HG02798 (cell line): Measurements from ENCODE around the gene ICAM1.
"Not testable (repeated sequence)": the region's sequence is repeated elsewhere in the genome, so short reads cannot be mapped to it uniquely, and the experiment has no call there.

Source experiments
- ATAC-seq: cut with Tn5 transposase; IDR thresholded peaks from one replicate; pipeline ENCODE4 v1.9.1; 2021; ENCODE audit warnings: mild to moderate bottlenecking; ENCODE audit not compliant: unreplicated experiment, poor library complexity

The ICAM1 gene

GRCh38 chr19:10238172-10238783, 32.6 kb upstream of the ICAM1 start:
- ATAC-seq = no peak

- not testable (repeated sequence) for ATAC-seq
Measured at GRCh38 chr19:10241826-10242449, 29.0 kb upstream of the ICAM1 start.

- no peak for ATAC-seq
Measured at GRCh38 chr19:10243606-10244005, 27.3 kb upstream of the ICAM1 start.

- no peak for ATAC-seq
Measured at GRCh38 chr19:10245189-10245939, 25.6 kb upstream of the ICAM1 start.

- ATAC-seq = no peak
Measured at GRCh38 chr19:10246511-10246910, 24.4 kb upstream of the ICAM1 start.

- peak; percentile 89 for ATAC-seq
Measured at GRCh38 chr19:10251792-10252694, 18.9 kb upstream of the ICAM1 start, which contains the start of gene MRPL4. MRPL4 (plus strand) TSS chr19:10252214; CDS start chr19:10252254, 40 bp downstream.

- ATAC-seq = no peak
Measured at GRCh38 chr19:10252707-10253106, 18.2 kb upstream of the ICAM1 start.

GRCh38 chr19:10254244-10254643, 16.7 kb upstream of the ICAM1 start:
- ATAC-seq = no peak

- no peak for ATAC-seq
Measured at GRCh38 chr19:10255358-10255757, 15.6 kb upstream of the ICAM1 start.

GRCh38 chr19:10256551-10256950, 14.4 kb upstream of the ICAM1 start:
- ATAC-seq = no peak

GRCh38 chr19:10256970-10257615, 13.8 kb upstream of the ICAM1 start:
- no peak for ATAC-seq

- no peak for ATAC-seq
Measured at GRCh38 chr19:10258080-10258710, 12.7 kb upstream of the ICAM1 start.

- no peak for ATAC-seq
Measured at GRCh38 chr19:10259162-10259905, 11.6 kb upstream of the ICAM1 start.

GRCh38 chr19:10260141-10260584, 10.8 kb upstream of the ICAM1 start:
- no peak for ATAC-seq

GRCh38 chr19:10262771-10263170, 8.1 kb upstream of the ICAM1 start:
- no peak for ATAC-seq

- ATAC-seq = no peak
Measured at GRCh38 chr19:10266706-10267105, 4.2 kb upstream of the ICAM1 start.

GRCh38 chr19:10268071-10268470, 2.8 kb upstream of the ICAM1 start:
- no peak for ATAC-seq

GRCh38 chr19:10269333-10270179, 1.4 kb upstream of the ICAM1 start:
- ATAC-seq = peak; percentile 44
